ENCODE results near the gene UBXN7.
A peak's percentile ranks its signal among the peaks of the same experiment; 100 is the strongest.
"Not testable (repeated sequence)": the region's sequence is repeated elsewhere in the genome, so short reads cannot be mapped to it uniquely, and the experiment has no call there.

The UBXN7 gene

GRCh38 chr3:196432137-196432879 lies at the start of gene UBXN7:
UBXN7 (minus strand) TSS chr3:196432427; CDS start chr3:196432399, 28 bp downstream.
- DNase-seq = peak; percentile 97

- DNase-seq = no peak
Observed at GRCh38 chr3:196477678-196478077, 45.5 kb upstream of the UBXN7 start.

GRCh38 chr3:196472286-196472685 lies 40.1 kb upstream of the UBXN7 start:
- no peak for DNase-seq

GRCh38 chr3:196471551-196471950 lies 39.3 kb upstream of the UBXN7 start:
- no peak for DNase-seq

- not testable (repeated sequence) for DNase-seq
Observed at GRCh38 chr3:196470182-196470581, 38.0 kb upstream of the UBXN7 start.

GRCh38 chr3:196463804-196464203 lies 31.6 kb upstream of the UBXN7 start:
- no peak for DNase-seq

- no peak for DNase-seq
Observed at GRCh38 chr3:196463478-196463756, 31.2 kb upstream of the UBXN7 start.

GRCh38 chr3:196462680-196463477 lies 30.7 kb upstream of the UBXN7 start:
- DNase-seq = not testable (repeated sequence)

- no peak for DNase-seq
Observed at GRCh38 chr3:196458063-196458462, 25.8 kb upstream of the UBXN7 start.

- DNase-seq = not testable (repeated sequence)
Observed at GRCh38 chr3:196457470-196457869, 25.2 kb upstream of the UBXN7 start.

- DNase-seq = no peak
Observed at GRCh38 chr3:196454935-196455334, 22.7 kb upstream of the UBXN7 start.

- not testable (repeated sequence) for DNase-seq
Observed at GRCh38 chr3:196445391-196445790, 13.2 kb upstream of the UBXN7 start.

- no peak for DNase-seq
Observed at GRCh38 chr3:196444500-196444894, 12.3 kb upstream of the UBXN7 start.

GRCh38 chr3:196440696-196441095 lies 8.5 kb upstream of the UBXN7 start:
- no peak for DNase-seq

- no peak for DNase-seq
Observed at GRCh38 chr3:196440041-196440537, 7.9 kb upstream of the UBXN7 start.

- peak; percentile 21 for DNase-seq
Observed at GRCh38 chr3:196431181-196432136, 768 bp downstream of the UBXN7 start.

GRCh38 chr3:196428041-196428440 lies 4.2 kb downstream of the UBXN7 start:
- no peak for DNase-seq

GRCh38 chr3:196424421-196424820 lies 7.8 kb downstream of the UBXN7 start:
- DNase-seq = not testable (repeated sequence)

- no peak for DNase-seq
Observed at GRCh38 chr3:196423044-196423781, 9.0 kb downstream of the UBXN7 start.

- DNase-seq = not testable (repeated sequence)
Observed at GRCh38 chr3:196421668-196422067, 10.6 kb downstream of the UBXN7 start.

GRCh38 chr3:196419386-196419785 lies 12.8 kb downstream of the UBXN7 start:
- no peak for DNase-seq

GRCh38 chr3:196418601-196419000 lies 13.6 kb downstream of the UBXN7 start:
- DNase-seq = no peak
